HG03460 (cell line): ENCODE results near the gene AIPL1.

Experiments used
- ATAC-seq: cut with Tn5 transposase; IDR thresholded peaks from one replicate; pipeline ENCODE4 v1.9.1; 2021; ENCODE audit not compliant: unreplicated experiment

Gene AIPL1

GRCh38 chr17:6374761-6375312 lies 60.1 kb downstream of the AIPL1 start:
- no peak for ATAC-seq

DNA sequence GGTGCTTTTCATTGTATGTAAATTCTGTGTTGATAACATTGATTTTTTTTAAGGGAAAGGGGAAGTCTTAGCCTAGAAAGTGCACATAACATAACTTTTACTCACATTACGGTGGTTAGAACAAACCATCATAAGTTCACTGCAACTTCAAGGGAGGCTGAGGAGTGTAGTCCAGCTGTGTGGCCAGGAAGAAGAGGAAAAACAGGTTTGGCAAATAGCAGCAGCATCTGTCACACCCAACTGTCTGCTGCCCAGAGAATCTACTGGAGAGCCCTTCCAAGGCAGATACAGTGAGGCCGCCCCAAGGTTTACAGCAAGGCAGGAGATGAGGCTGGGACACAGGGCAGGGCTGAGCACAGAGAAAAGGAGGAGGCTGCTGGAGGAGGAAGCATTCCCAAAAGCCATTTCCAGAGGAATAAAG lies 60.6 kb downstream of the AIPL1 start:
- ATAC-seq: no peak
